ENCODE measurements around the gene ZCCHC13.
"Not testable (repeated sequence)": the region's sequence is repeated elsewhere in the genome, so short reads cannot be mapped to it uniquely, and the experiment has no call there.

Gene ZCCHC13

GRCh38 chrX:74321191-74321590 lies 17.2 kb downstream of the ZCCHC13 start:
- DNase-seq (ENCODE audit: low read depth in 2 of 2) = no peak

DNA sequence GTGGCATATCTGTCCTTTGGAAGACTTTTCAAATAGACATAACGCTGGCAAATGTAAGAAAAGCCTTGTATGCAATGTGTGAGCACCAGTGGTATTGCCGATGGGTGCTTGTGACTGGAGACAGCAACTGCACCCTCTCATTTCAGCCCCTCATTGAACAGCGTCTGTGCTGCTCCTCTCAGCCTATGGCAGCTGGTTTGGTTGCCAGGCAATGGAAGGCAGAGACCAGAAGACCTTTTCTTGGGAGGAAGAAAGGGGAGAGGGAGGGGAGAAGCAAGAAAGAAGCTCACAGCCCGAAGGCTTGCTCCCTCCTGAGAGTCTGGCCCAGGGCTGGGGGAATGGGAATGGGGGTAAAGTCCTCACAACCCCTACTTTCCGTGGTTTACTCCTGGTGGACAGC lies 20.2 kb downstream of the ZCCHC13 start:
- DNase-seq (ENCODE audit: low read depth in 2 of 2) = no peak

- no peak for DNase-seq (ENCODE audit: low read depth in 2 of 2)
These were observed 21.4 kb downstream of the ZCCHC13 start for GRCh38 chrX:74325130-74326059.

GRCh38 chrX:74338852-74339251 lies 34.9 kb downstream of the ZCCHC13 start:
- no peak for DNase-seq (ENCODE audit: low read depth in 2 of 2)

- no peak for DNase-seq (ENCODE audit: low read depth in 2 of 2)
These were observed 36.1 kb downstream of the ZCCHC13 start for GRCh38 chrX:74340051-74340450.

DNA sequence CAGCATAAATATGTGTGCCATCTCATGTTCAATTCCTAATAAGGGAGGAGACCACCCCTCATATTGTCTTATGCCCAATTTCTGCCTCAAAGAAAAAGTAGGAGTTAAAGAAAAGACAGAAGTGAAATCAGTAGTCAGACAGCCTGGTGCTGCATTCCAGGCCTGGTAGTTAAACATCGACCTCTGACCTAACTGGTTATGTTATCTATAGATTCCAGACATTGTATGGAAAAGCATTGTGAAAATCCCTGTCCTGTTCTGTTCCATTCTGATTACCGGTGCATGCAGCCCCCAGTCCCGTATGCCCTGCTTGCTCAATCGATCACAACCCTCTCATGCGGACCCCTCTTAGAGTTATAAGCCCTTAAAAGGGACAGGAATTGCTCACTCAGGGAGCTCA lies 38.2 kb downstream of the ZCCHC13 start:
- not testable (repeated sequence) for DNase-seq (ENCODE audit: low read depth in 2 of 2)

- peak in 1 of 2 donors; percentile 2 for DNase-seq (ENCODE audit: low read depth in 2 of 2)
These were observed 39.6 kb downstream of the ZCCHC13 start for GRCh38 chrX:74343343-74344279.

- no peak for DNase-seq (ENCODE audit: low read depth in 2 of 2)
These were observed 40.3 kb downstream of the ZCCHC13 start for GRCh38 chrX:74344280-74344622.

DNA sequence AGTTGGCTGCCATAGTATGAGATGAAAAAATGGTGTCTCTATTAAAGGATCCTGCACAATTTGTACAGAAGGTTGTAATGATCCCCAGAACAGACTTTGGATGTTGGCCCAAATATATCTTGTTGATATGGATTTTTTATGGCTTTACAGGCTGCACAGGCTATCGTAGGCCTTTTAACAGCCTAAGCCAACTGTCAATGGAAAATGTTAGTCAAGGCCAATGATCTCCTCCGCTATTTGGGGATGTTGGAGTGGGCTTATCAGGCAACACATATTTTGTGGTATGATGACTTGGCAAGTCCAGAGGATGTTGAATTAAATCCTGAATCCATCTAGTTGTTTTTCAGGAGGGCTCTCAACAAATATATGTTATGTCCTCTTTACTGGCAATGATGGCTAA lies 42.1 kb downstream of the ZCCHC13 start:
- DNase-seq (ENCODE audit: low read depth in 2 of 2) = no peak

DNA sequence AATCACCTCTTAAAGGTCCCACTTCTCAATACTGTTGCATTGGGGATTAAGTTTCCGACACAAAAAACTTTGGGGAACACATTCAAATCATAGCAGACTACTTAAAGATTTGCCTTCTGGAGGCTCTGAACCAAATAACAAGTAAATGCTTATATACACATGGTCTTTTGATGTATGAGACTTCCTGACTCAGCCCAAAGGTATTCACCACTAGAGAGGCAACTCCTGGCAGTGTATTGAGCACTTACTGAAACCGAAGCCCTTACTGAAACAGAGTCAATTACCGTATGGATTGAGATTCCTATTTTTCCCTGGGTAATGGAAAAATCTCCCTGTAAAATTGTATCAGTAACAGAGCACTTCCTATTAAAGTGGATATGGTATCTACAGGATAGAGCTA lies 45.4 kb downstream of the ZCCHC13 start:
- no peak for DNase-seq (ENCODE audit: low read depth in 2 of 2)

DNA sequence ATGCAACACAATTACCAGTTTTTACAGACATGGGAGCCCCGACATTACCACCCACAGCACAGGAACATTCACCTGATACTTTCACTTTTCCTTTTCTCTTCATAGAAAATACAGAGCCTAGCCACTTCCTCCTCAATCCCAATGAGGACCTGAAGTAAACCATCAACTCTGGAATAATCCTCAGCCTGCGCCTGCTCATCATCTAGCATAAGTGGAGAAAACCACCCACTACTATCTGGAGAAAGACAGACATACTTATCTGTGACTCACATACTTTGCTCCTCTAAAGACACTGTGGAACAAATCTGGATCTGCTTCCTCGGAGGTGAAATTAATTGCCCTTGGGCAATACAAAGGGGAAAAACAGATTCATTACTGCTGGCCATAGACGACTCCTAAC lies 47.8 kb downstream of the ZCCHC13 start:
- no peak for DNase-seq (ENCODE audit: low read depth in 2 of 2)

DNA sequence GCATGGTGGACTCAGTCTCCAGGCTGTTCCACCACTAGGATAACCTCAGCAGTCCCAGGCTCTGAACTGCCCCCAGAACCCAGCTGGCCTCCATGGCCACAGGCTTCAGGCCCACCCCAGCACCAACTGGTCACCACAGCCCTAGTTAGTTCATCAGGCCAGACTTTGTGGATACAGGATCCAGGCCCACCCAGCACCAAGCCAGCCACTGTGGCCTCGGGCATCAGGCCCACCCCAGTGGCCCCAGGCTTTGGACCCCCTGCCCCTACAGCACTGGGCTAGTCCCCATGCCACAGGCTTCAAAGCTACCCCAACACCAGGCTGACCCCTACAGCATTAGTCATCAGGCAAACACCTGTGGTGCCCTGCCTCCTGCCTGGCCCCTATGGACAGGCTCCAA lies 50.0 kb downstream of the ZCCHC13 start:
- no peak for DNase-seq (ENCODE audit: low read depth in 2 of 2)
